Loucy (cell line): Measurements from ENCODE around the gene CYP4V2.
"Not testable (repeated sequence)": the region's sequence is repeated elsewhere in the genome, so short reads cannot be mapped to it uniquely, and the experiment has no call there.

Experiments used
- H2AFZ ChIP-seq: fragments of 200-600 bp; sonication (generic); 2 replicates; pipeline ENCODE4 v1.6.0; 2016; ENCODE audit warnings: antibody characterized with exemption, mild to moderate bottlenecking, low read length, moderate library complexity
- H3F3A ChIP-seq: fragments of 200-600 bp; 2 replicates; pipeline ENCODE4 v1.6.0; 2016; ENCODE audit warnings: antibody characterized with exemption, low read depth, mild to moderate bottlenecking
- H3K27me3 ChIP-seq: fragments of 200-600 bp; sonication (generic); 2 replicates; pipeline ENCODE4 v1.6.1; 2014; ENCODE audit warnings: low read length, mild to moderate bottlenecking; ENCODE audit not compliant: insufficient read depth, poor library complexity, severe bottlenecking
- H3K36me3 ChIP-seq: fragments of 200-600 bp; sonication (generic); 2 replicates; pipeline ENCODE4 v1.6.1; 2016; ENCODE audit warnings: low read length; ENCODE audit not compliant: insufficient read depth
- H3K4me1 ChIP-seq: fragments of 200-600 bp; sonication (generic); 2 replicates; pipeline ENCODE4 v1.5.1; 2014; ENCODE audit warnings: low read length, mild to moderate bottlenecking; ENCODE audit not compliant: insufficient read depth, poor library complexity, severe bottlenecking
- H3K4me2 ChIP-seq: fragments of 200-600 bp; sonication (generic); 2 replicates; pipeline ENCODE4 v1.6.0; 2014; ENCODE audit warnings: antibody characterized with exemption, low read length, low read depth, mild to moderate bottlenecking; ENCODE audit not compliant: poor library complexity, severe bottlenecking
- H3K4me3 ChIP-seq: fragments of 200-600 bp; sonication (generic); 2 replicates; pipeline ENCODE4 v1.5.1; 2014; ENCODE audit warnings: low read length, mild to moderate bottlenecking, mixed read lengths; ENCODE audit not compliant: poor library complexity, severe bottlenecking
- H3K79me2 ChIP-seq: fragments of 200-600 bp; sonication (generic); 2 replicates; pipeline ENCODE4 v1.6.1; 2014; ENCODE audit warnings: low read length; ENCODE audit not compliant: insufficient read depth
- H3K9ac ChIP-seq: fragments of 200-600 bp; sonication (generic); 2 replicates; pipeline ENCODE4 v1.6.0; 2014; ENCODE audit warnings: mild to moderate bottlenecking, low read depth, low read length, moderate library complexity; ENCODE audit not compliant: poor library complexity, severe bottlenecking
- H3K9me2 ChIP-seq: fragments of 200-600 bp; sonication (generic); replicated peaks from 2 replicates; pipeline ENCODE4 v1.6.1; 2016; ENCODE audit warnings: low read depth, low read length, mixed read lengths
- H3K9me3 ChIP-seq: fragments of 200-600 bp; sonication (generic); 2 replicates; pipeline ENCODE4 v1.6.1; 2014; ENCODE audit warnings: mild to moderate bottlenecking, antibody characterized with exemption, low read length, low read depth; ENCODE audit not compliant: insufficient read depth
- H4K20me1 ChIP-seq: fragments of 200-600 bp; sonication (generic); 2 replicates; pipeline ENCODE4 v1.6.0; 2014; ENCODE audit warnings: antibody characterized with exemption, low read length, mild to moderate bottlenecking; ENCODE audit not compliant: insufficient read depth, poor library complexity, severe bottlenecking
- EZH2phosphoT487 ChIP-seq: fragments of 200-600 bp; IDR thresholded peaks from 2 replicates; pipeline ENCODE4 v1.6.1; 2018; ENCODE audit warnings: antibody characterized with exemption, mild to moderate bottlenecking, moderate library complexity, borderline replicate concordance
- TF ChIP-seq, protein P1 (sequence below): fragments of 200-600 bp; sonication (generic); conservative IDR thresholded peaks from 2 replicates; pipeline ENCODE4 v1.5.1; 2014; ENCODE audit warnings: mild to moderate bottlenecking, antibody characterized with exemption, low read length

The CYP4V2 gene

DNA sequence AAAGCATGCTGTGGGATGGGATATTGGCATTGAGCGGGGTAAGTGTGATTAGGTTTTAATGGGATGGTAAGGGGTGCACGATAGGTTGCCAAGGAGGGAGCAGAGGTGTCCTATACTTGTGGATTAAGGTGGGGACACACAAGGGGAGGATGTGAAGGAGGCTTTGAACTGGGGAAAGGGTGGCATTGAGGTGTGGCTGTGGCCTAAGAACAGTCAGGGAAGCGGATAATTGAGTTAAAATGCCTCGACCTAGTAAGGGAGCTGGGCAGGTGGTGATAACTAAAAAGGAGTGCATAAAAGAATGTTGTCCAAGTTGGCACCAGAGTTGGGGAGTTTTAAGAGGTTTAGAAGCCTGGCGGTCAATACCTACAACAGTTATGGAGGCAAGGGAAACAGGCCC lies 53.5 kb downstream of the CYP4V2 start:
- no peaks in the 10 kb centered on the region for H3K9me3 ChIP-seq
- no peaks in the 10 kb centered on the region for H3K9me2 ChIP-seq
- H3K4me2 ChIP-seq = no peak overlapping the region
- no peak for TF ChIP-seq EZH2phosphoT487
- H3K9ac ChIP-seq = no peak overlapping the region
- no peaks in the 10 kb centered on the region for H3K4me1 ChIP-seq
- H2AFZ ChIP-seq = no peak overlapping the region
- no peaks in the 10 kb centered on the region for H3K36me3 ChIP-seq
- H3K4me3 ChIP-seq = no peak overlapping the region
- no peaks in the 10 kb centered on the region for H3K27me3 ChIP-seq
- H3F3A ChIP-seq = no peaks in the 10 kb centered on the region
- H3K79me2 ChIP-seq = no peaks in the 10 kb centered on the region
- no peaks in the 10 kb centered on the region for H4K20me1 ChIP-seq

DNA sequence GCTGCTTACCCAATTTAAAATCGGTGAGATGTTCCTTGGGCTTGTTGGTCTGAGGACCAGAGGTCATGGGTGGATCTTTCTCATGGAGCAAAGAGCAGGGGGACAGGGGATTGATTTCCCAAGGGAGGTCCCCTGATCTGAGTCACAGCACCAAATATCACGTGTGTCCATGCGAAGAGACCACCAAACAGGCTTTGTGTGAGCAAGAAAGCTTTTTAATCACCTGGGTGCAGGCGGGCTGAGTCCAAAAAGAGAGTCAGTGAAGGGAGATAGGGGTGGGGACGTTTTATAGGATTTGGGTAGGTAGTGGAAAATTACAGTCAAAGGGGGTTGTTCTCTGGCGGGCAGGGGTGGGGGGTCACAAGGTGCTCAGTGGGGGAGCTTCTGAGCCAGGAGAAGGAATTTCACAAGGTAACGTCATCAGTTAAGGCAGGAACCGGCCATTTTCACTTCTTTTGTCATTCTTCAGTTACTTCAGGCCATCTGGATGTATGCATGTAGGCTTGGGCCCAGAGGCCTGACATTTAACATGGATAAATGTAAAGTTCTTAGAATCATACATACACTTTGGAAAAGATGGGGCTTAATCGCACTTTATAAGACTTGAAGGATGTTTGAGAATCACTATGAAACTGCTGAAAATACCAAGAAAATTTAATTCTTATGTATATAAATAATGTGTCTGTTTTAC lies 55.8 kb downstream of the CYP4V2 start:
- not testable (repeated sequence) for H3K27me3 ChIP-seq, H3K9me2 ChIP-seq, H3K4me3 ChIP-seq, H2AFZ ChIP-seq, H4K20me1 ChIP-seq, H3K4me2 ChIP-seq, H3K9me3 ChIP-seq, H3K4me1 ChIP-seq, H3K36me3 ChIP-seq, H3K9ac ChIP-seq, H3K79me2 ChIP-seq, H3F3A ChIP-seq

DNA sequence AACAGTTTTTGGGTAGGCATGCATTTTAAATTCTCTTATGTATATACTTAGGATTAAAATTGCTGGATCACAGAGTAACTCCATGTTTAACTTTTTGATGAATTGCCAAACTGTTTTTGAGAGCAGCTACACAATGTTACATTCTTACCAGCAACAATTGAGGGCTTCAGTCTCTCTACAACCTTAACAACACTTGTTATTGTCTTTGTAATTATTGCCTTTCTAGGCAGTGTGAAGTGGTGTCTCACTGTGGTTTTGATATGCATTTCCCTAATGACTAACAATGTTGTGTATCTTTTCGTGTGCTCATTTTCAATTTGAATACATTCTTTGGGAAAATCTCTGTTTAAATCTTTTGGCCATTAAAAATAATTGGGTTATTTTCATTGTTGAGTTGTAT lies 57.3 kb downstream of the CYP4V2 start:
- H3F3A ChIP-seq = no peaks in the 10 kb centered on the region
- no peaks in the 10 kb centered on the region for H3K4me1 ChIP-seq
- H3K9ac ChIP-seq = no peak overlapping the region

DNA sequence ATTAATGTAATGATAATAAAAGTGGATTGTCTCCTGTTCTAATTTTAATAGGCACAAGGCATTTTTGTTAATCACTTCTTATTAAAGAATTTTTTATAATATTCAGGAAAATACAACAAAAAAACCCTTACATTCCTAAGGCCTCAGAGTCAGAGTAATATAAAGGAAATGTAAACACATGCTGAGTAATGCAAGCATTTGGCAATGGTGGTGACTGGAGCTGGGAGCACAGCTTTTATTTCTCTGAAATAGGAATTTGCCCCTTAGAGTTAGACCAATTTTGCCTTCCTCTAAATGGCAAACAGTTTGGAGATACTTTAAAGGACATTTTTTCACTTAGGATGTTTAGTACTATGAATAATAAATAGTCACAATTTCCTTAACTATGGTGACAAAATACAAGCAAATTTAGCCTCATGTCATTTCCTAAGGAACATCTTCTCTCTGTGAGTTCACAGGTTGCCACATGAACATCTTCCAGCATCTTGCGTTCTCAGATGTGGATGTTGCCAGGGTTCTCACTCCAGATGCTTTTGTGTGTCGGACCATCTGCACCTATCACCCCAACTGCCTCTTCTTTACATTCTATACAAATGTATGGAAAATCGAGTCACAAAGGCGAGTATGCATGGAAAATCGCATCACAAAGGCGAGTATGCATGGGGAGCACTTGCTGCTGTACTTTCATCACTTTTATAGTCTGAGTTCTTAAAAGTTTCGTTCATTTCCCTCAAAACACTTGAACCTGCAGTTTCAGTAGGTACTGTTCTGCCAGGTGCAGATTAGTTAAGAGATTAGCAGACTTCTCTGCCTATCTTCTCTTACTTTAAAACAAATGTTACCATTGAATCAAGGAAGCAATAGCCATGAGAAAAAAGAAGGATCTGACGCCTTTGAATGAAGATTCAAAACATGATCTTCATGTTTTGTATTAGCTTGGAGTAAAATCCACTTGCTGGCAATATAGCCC lies 58.7 kb downstream of the CYP4V2 start:
- Histone ChIP-seq H3F3A (no peaks in the 10 kb centered on the region), H3K36me3 (no peaks in the 10 kb centered on the region), H3K4me2 (no peak overlapping the region), H3K9me3 (no peaks in the 10 kb centered on the region), H3K9me2 (no peaks in the 10 kb centered on the region), H3K79me2 (no peaks in the 10 kb centered on the region), H3K9ac (no peak overlapping the region), H4K20me1 (no peaks in the 10 kb centered on the region), H3K27me3 (no peaks in the 10 kb centered on the region), H3K4me1 (no peaks in the 10 kb centered on the region), H2AFZ (no peak overlapping the region), H3K4me3 (no peak overlapping the region)
- TF ChIP-seq EZH2phosphoT487 = no peak
- TF ChIP-seq, protein P1, sequence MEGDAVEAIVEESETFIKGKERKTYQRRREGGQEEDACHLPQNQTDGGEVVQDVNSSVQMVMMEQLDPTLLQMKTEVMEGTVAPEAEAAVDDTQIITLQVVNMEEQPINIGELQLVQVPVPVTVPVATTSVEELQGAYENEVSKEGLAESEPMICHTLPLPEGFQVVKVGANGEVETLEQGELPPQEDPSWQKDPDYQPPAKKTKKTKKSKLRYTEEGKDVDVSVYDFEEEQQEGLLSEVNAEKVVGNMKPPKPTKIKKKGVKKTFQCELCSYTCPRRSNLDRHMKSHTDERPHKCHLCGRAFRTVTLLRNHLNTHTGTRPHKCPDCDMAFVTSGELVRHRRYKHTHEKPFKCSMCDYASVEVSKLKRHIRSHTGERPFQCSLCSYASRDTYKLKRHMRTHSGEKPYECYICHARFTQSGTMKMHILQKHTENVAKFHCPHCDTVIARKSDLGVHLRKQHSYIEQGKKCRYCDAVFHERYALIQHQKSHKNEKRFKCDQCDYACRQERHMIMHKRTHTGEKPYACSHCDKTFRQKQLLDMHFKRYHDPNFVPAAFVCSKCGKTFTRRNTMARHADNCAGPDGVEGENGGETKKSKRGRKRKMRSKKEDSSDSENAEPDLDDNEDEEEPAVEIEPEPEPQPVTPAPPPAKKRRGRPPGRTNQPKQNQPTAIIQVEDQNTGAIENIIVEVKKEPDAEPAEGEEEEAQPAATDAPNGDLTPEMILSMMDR = no peak

More for the DNA sequence above, 57.3 kb downstream of the CYP4V2 start:
- TF ChIP-seq, protein P1 = no peak
- TF ChIP-seq EZH2phosphoT487 = no peak
- H3K9me2 ChIP-seq = no peaks in the 10 kb centered on the region
- H3K9me3 ChIP-seq = no peaks in the 10 kb centered on the region
- no peak overlapping the region for H2AFZ ChIP-seq
- no peak overlapping the region for H3K4me2 ChIP-seq
- no peak overlapping the region for H3K4me3 ChIP-seq
- H4K20me1 ChIP-seq = no peaks in the 10 kb centered on the region
- H3K27me3 ChIP-seq = no peaks in the 10 kb centered on the region
- no peaks in the 10 kb centered on the region for H3K79me2 ChIP-seq
- no peaks in the 10 kb centered on the region for H3K36me3 ChIP-seq
